Nucleus accumbens (tissue), 56 donors: Measurements from ENCODE around the gene EXOC7.

Source experiments
- DNase-seq, 56 donors: peaks; one replicate each; lab custom pipeline; 2025; lab: John Stamatoyannopoulos, UW

Gene EXOC7, protein sequence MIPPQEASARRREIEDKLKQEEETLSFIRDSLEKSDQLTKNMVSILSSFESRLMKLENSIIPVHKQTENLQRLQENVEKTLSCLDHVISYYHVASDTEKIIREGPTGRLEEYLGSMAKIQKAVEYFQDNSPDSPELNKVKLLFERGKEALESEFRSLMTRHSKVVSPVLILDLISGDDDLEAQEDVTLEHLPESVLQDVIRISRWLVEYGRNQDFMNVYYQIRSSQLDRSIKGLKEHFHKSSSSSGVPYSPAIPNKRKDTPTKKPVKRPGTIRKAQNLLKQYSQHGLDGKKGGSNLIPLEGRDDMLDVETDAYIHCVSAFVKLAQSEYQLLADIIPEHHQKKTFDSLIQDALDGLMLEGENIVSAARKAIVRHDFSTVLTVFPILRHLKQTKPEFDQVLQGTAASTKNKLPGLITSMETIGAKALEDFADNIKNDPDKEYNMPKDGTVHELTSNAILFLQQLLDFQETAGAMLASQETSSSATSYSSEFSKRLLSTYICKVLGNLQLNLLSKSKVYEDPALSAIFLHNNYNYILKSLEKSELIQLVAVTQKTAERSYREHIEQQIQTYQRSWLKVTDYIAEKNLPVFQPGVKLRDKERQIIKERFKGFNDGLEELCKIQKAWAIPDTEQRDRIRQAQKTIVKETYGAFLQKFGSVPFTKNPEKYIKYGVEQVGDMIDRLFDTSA

DNA sequence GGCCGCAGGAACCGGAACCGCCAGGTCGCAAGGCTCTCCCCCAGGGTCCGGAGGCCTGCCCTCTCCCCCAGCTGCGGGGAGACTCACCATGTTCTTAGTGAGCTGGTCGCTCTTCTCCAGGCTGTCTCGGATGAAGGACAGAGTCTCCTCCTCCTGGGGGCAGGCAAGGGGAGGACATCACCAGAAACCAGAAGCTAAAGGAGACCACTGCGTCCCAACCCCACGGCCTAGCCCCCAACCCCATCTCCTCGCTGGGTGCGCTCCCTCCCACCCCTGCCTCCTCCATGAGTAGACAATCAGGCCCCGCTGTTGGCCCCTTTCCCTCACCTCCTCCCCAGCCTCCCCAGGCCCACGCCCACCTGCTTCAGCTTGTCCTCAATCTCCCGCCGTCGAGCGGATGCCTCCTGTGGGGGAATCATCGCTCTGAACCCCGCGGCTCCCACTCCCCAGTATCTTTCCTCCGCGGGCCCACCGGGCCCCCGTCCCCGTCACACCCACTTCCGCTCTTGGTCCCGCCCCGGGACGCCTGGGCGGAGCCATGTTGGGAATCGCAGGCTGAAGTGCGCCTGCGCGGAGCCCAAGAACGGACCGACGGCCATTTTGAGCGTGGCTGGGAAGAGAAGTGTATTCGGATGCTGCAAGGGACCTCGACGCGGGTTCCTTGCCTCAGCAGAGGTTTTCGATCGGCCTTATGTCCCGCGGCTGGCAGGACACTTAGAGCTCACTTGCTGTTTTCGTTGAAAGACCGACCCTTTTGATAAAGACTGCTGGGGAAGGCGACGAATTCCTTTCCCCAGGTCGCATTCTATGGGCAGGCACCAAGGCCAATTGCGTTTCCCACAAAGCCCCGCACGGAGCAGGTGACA lies at the start of gene EXOC7:
Gene EXOC7 (minus strand): TSS at position 514 of the 866 bp plus-strand sequence. CDS start 95 bp downstream, at position 419.
- DNase-seq = peak in 55 of 56 donors; percentile 26 to 95 (median 88)

DNA sequence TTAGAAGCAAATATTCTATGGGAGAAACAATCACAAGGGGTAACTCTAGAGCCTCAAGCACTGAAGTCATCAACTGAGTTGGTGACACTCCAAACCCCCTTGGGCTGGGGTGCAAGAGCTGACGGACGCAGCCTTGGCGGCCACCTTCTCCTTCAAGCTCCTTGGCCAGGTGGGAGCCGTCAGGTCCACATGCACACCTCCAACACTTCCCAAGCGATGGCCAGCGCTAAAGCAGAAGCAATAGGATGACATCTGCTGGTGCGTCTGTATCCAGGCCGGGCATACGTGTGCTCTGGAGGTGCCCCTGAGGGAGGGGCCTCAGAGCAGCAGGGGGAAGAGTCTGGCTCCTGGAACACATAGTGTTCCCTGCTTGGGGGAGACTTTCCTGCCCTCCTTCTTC lies 49.6 kb upstream of the EXOC7 start:
- DNase-seq = no peak

DNA sequence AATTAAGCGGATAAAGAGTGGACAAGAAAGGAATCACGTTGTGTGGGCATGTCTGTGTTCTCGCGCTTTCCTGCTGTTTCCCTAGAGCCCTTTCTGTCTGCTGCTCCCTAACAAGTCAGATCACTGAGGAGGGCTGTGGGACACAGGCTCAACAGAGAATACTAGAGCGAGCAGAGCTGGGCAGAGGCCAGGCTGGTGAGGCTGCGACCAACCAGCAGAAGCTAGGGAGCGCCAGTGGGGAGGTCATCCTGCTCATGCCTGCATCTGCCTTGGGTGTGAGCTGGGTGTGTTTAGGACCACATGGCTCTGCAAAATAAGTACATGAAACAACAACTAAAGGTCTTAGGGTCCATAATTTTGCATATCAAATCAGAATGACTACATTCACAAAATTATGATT lies 49.0 kb upstream of the EXOC7 start:
- DNase-seq = peak in 12 of 56 donors; percentile 1 to 46 (median 27)

DNA sequence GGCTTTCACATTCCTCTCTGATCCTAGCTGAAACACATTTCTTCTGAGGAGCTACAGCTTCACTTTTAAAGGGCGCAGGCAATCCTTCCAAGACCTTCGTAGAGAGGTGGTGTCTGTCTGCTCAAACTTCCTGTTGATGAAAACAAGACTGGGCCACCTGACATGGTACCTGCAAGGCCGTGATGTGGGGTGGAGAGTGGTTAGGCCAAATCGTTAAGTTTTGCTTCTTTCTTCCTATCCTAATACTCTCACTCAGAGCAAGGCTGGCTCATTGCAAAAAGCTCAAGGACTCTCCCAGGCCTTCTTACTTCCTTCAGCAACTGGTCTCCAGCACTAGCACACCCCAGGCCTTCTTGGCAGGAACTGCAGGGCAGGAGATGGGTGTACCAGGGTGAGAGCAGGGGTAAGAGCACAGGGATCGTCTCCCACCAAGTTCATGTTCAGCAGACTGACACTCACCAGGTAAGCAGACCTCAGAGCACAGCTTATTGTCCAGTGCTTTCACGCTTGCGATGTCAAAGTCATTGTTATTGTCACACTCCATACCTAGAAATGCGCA lies 48.4 kb upstream of the EXOC7 start:
- DNase-seq = no peak

DNA sequence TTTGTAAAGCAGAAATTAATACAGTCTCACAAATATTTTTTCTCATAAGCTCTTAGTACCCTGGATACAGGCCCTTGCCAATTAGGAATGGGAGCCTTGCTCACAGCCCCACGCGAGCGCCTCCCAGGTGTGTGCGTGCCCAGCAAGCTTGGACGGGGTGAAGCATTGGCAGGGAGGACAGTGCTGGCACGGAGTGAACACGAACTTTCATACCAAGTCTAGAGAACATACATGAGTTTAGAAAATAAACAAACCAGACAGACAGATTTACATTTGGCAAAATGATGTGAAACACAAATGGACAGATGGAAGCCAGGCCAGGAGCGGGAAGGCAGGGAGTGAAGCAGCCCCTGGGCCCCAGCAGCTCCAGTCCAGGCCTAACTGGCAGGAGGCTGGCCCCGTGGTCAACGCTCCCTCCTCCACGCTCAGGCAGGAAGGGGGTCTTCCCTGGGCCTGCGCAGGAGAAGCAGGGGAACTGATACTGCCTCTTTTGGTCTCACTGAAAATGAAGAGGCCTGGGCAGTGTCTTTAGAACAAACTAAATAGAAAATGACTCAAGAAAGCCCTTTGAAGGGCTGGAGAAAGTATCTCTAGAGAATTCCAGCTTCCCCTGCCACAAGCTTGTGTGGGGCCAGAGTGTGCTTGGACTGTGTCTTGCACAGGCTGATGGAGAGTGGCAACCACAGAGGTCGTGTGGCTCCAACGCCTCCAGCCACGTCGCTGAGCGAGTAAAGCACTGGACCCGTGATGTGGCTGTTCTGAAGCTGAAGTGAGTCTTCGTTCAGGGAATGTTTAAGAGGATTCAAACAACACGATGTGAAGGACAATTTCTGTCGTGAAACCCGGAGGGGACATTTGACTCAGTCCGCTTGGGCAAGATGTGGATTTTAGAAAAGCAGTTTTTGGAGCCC lies 47.4 kb upstream of the EXOC7 start:
- no peak for DNase-seq

DNA sequence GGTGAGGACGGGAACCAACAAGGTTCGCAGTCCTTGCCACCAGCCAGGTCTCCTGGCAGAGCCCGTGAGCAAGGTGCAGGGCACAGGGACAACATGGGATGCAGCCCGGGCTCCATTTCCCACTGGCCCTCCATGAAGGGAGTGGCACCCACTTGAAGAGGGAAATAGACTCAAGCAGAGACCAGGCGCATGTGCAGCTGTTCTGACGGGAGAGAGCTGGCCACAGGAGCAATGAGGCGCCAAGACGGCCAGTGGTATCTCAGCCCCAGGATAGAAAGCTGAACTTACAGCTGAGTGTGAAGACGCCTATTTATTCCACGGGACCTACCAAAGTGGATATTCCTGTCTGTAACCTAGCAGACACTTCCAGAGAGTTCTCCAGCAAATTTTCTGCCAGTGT lies 45.6 kb upstream of the EXOC7 start:
- no peak for DNase-seq

DNA sequence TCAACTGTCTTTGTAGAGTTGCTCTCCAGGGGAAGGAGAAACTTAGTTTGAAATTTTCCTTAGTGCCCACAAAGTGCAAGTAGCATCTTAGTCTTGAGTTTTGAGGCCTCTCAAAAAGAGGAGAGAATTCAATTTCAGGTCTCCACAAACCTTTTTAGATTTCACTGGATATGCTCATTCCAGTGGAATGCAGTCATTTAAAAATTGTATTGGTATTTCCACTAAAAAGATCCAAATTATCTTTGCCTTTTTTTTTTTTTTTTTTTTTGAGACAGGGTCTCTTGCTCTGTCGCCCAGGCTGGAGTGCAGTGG lies 44.4 kb upstream of the EXOC7 start:
- DNase-seq = no peak

DNA sequence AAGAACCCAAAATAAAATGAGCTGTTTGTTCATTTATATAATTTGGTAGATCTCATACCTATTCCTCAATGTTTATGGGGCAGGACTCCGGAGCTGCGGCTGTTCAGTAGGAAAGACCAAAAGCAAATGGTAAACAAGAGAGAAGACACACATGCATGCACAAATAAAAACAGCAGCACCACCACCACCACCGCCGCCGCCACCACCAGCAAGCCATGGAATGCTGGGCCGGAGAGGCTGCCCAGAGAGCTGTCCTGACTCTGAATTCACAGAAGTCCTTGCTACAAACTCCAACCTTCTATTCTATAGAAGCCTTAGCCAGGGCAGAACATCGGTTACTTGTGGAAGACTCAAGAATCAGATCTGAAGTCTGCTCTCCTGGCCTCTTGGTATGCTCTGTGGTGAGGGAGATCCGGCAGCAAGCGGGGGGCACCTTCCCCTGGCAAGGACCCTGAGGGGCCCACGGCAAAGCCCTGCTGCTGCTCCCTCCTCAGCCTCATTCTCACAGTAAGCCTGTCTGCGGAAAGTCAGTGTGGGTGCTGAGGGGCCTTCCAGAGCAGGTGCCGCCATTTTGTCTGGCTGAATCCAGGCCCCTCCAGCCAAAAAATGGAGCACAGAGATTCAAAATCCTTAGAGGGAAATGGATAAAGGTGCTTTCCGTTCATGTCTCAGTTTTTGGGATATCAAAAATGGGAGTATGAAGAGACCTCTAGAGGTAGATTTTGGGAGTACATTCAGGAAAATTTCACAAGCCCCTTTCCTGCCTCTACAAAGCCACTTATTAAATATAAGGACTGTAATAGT lies 43.8 kb upstream of the EXOC7 start:
- no peak for DNase-seq

DNA sequence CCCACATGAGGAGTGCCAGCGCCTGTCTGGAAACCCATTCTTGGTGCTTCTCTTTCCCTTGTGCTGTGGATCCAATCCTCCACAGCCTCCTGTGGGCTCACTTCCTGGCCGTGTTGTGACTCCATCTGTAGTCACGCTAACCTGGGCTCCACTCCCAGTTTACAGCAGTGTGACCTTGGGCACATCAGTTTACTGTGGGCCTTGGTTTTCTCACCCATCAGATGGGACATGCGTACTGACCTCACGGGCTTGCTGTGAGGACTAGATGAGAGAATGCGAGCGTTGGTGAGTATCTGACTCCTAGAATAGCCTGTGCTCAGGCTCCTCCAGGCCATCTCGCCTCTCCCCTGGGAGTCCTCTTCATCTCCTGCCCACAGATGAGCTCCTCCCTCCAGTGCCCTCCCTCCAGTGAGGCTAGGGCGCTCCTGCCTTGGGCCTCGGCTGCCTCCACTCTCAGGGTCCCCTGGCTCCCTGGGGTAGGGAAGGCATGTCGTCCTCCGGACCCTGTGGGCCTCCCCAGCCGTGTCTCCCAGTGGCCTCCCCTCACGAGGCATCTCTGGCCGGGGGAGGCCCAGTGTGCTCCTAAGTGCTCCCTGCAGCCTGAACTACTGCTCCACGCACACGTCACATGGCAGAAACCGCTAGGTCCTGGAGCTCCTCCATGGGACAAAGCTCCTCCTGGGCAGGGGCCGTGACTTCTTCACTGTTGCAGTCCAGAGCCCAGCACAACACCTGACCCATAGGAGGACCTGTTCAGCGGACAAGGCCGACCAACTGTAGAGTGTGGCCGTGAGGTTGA lies 42.7 kb upstream of the EXOC7 start:
- DNase-seq = no peak

DNA sequence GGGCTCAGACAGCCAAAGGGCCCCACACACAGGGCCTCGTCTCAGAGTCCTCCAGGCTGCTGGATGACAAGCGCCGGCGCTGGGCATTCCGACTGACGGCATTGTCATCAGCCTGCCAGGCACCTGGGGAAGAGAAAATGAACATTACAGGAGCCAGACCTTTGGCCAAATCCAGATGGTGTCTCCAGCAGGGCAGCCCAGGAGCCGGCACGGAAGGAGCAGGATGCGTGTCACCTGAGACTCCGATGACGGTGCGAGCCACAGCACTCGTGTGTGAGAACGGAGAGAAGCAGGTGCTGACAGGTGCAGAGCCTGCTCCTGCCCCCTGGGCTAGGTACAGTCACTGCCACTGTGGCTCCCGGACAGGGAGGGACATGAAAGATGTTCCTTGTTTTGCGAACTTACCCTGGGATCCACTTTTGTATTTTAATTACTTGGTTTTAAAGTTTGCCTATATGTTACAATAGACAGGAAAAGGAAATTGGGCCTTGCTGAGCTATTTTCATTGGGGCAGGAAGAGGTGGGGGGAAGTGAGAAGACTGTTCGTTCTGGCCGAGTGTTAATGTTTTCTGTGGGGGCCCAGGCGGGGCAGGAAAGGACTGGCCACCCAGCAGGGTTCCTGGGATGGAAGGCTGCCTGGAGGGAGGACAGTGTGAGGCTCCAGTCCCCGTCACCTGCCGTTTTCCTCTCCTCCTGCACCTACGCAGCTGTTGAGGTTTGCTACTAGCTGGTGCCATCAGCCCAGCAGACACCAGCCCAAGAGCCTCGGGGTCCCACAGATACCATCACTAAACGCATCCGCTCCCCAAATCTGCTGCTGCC lies 41.9 kb upstream of the EXOC7 start:
- DNase-seq = no peak

DNA sequence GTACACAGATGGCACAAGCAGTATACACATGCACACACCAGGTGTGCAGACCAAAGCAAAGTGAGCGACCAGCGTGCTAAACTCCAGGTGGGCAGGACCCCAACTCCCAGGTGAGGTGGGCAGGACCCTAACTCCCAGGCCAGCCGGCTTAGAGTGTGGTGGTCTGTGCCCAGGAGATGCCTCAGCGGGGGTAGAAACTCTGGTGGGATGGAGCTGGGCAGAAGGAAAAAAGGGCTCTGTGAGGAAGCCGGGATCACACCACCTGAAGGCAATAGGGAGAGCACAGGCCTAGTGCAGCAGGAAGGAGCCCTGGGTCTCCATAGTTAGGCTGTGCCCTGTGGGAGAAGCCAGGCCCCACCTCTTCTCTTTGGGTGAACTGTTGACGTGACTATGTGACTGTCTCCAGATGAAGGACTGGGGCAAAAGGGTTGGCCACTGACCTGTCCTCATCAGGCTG lies 39.0 kb upstream of the EXOC7 start:
- DNase-seq = no peak

DNA sequence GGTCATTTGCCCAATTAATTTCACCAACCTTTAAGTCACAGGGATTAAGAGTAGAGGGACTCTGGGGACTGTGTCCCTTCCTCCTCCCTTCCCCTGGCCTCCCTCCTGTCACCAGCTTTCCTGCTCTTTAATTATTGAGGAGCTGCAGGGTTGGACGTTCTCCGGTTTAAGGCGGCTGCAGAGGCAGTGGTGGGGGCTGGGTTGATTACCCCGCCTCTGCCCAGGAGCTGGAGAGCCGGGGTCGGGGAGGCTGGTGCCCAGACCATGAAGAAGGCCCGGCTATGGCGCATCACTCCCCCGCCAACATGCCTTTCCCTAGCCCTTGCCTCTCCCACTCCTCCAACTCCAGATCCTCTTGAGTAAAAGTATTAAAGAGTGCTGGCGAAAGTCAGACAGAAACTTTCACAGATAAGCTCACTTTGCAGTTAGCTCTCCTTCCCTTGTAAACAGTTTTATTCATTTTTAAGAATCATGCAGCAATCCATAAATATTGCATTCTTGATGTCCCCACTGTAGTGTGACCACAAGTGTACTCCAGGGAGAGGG lies 38.5 kb upstream of the EXOC7 start:
- no peak for DNase-seq

DNA sequence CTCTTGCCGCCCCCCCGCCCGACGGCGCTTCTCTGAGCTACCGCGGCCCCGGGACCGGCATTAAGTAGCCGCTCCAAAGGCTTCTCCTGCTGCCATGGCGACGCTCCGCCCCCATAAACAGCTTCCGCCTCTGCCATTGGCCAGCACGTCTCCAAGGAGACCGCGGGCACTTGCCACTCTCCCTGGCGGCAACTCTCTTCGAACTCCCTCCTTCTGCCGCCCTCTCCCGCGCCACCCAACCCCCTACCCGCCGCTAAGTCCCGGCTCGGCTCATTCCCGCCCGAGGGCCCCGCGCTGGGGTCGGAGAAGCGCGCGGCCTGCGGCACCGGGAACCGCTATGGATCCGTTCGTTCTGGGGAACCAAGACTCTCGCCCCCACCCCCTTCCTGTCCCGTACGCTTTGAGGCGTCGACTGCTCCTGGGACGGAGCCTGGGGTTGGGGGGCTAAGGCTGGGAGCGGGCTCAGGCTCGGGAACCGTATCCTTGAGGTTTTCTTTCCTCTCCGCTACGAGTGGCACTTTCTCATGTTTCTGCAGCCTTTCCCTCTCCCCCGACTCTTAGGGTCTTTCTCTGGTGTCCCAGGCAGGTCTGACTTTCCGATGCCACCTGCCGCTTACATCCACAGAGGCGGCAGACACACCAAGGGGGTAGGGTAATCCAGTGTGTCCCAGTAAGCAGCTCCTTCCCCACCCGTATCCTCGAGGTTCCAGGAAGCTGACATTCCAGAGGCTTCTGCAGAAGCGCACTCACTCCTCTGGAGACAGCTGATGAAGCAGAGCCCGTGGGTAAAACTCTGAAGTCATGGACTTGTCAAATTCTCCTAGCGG lies 37.8 kb upstream of the EXOC7 start, which contains the start of gene FOXJ1:
Gene FOXJ1 (minus strand): TSS at position 34 of the 827 bp plus-strand sequence. CDS start 850 bp downstream, outside the sequence.
- peak; percentile 36 to 93 (median 82) for DNase-seq

DNA sequence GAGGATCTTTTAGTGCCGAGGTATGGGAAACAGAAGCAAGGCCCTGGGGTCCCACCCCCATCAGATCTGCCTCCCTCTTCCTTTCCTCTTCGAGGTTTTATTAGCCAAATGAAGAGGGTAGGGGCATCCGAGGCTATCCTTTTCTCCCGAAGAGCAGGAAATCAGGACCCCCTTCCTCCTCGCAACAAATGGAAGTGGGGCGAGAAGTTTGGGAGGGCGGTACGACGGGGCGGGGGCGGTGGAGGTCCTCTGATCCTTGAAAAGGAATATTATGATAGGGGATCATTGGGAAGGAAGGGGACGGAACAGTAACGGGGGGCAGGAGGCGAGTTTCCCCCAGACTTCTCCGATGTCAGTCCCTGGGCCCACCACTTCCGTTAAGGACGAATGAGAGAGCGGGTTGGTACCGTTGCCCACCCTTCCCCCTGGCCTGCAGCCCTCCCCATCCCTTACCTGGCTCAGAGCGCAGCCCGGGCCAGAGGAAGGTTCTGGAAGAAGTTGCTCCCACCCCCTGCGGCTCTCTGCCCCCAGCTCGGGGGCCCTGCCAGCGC lies 37.1 kb upstream of the EXOC7 start:
- DNase-seq = no peak
